HepG2 (cell line): ENCODE data around the gene GRB2. TPM values are rescaled to one million over a fixed set of nuclear protein-coding genes. Genes with fewer than 3 reads are reported as not detected.

Experiments used
- AFF4 ChIP-seq: sonication (generic); formaldehyde crosslinking; IDR thresholded peaks from 2 replicates; pipeline ENCODE4 v1.4.0; 2020; ENCODE audit warnings: missing genetic modification reagents
- ARID3A ChIP-seq: IDR thresholded peaks from 2 replicates; pipeline ENCODE4 v1.6.1; 2012; ENCODE audit warnings: low read depth, low read length, improper control_type of control experiment
- CHD2 ChIP-seq: IDR thresholded peaks from 2 replicates; pipeline ENCODE4 v1.6.1; 2011; ENCODE audit warnings: low read depth, low read length, improper control_type of control experiment
- CREB3 ChIP-seq: sonication (generic); formaldehyde crosslinking; IDR thresholded peaks from 2 replicates; pipeline ENCODE4 v1.5.0; 2020; ENCODE audit warnings: missing genetic modification reagents
- FOXJ3 ChIP-seq: sonication (generic); formaldehyde crosslinking; IDR thresholded peaks from 2 replicates; pipeline ENCODE4 v1.4.0; 2020; ENCODE audit warnings: missing genetic modification reagents, mild to moderate bottlenecking, borderline replicate concordance
- HNF1B ChIP-seq: sonication (generic); formaldehyde crosslinking; IDR thresholded peaks from 2 replicates; pipeline ENCODE4 v1.5.1; 2020; ENCODE audit warnings: mild to moderate bottlenecking, moderate library complexity, missing genetic modification reagents
- IKZF4 ChIP-seq: sonication (generic); formaldehyde crosslinking; IDR thresholded peaks from 2 replicates; pipeline ENCODE4 v1.5.1; 2020; ENCODE audit warnings: borderline replicate concordance, mild to moderate bottlenecking, low read depth, missing genetic modification reagents; ENCODE audit errors: not compliant biosample characterization
- KAT2B ChIP-seq: fragments of 150-350 bp; IDR thresholded peaks from 2 replicates; pipeline ENCODE4 v1.6.1; 2014; ENCODE audit warnings: low read depth, low read length, borderline replicate concordance
- MED1 ChIP-seq: sonication (generic); formaldehyde crosslinking; IDR thresholded peaks from 2 replicates; pipeline ENCODE4 v1.4.0; 2020; ENCODE audit warnings: missing genetic modification reagents
- NR1H2 ChIP-seq: sonication (generic); formaldehyde crosslinking; IDR thresholded peaks from 2 replicates; pipeline ENCODE4 v1.8.1; 2022; ENCODE audit warnings: low read depth, missing genetic modification reagents, borderline replicate concordance
- RELA ChIP-seq: sonication (generic); formaldehyde crosslinking; IDR thresholded peaks from 2 replicates; pipeline ENCODE4 v1.4.0; 2020; ENCODE audit warnings: missing genetic modification reagents
- SKI ChIP-seq: fragments of 450-650 bp; IDR thresholded peaks from one replicate; pipeline ENCODE4 v1.6.1; 2018; ENCODE audit warnings: mild to moderate bottlenecking; ENCODE audit not compliant: partially characterized antibody
- TAF1 ChIP-seq: sonication (generic); formaldehyde crosslinking; IDR thresholded peaks from 2 replicates; pipeline ENCODE4 v1.4.0; 2020; ENCODE audit warnings: missing genetic modification reagents
- TRIM24 ChIP-seq: sonication (generic); formaldehyde crosslinking; IDR thresholded peaks from 2 replicates; pipeline ENCODE4 v1.8.0; 2022; ENCODE audit warnings: mild to moderate bottlenecking, missing genetic modification reagents
- ZMAT5 ChIP-seq: sonication (generic); formaldehyde crosslinking; IDR thresholded peaks from 2 replicates; pipeline ENCODE4 v1.5.0; 2020; ENCODE audit warnings: mild to moderate bottlenecking, low read depth, missing genetic modification reagents, borderline replicate concordance
- ZNF121 ChIP-seq: sonication (generic); formaldehyde crosslinking; IDR thresholded peaks from 2 replicates; pipeline ENCODE4 v1.5.0; 2020; ENCODE audit warnings: mild to moderate bottlenecking, missing genetic modification reagents
- ZNF326 ChIP-seq: sonication (generic); formaldehyde crosslinking; IDR thresholded peaks from 2 replicates; pipeline ENCODE4 v1.4.0; 2020; ENCODE audit warnings: missing genetic modification reagents, borderline replicate concordance
- ZNF414 ChIP-seq: sonication (generic); formaldehyde crosslinking; IDR thresholded peaks from 2 replicates; pipeline ENCODE4 v1.5.0; 2020; ENCODE audit warnings: missing genetic modification reagents
- ZNF607 ChIP-seq: sonication (generic); formaldehyde crosslinking; IDR thresholded peaks from 2 replicates; pipeline ENCODE4 v1.5.1; 2020; ENCODE audit warnings: missing genetic modification reagents, mild to moderate bottlenecking, borderline replicate concordance
- polyA plus RNA-seq, 8 experiments: library from polyadenylated mRNA; depleted of rRNA in 3 of 8; stranded (reverse) in 7 of 8; unstranded in 1 of 8; fragments of >200 nt; fragmentation: Illumina TruSeq in 4 of 8; extraction: Trizol in 4 of 8; gene quantifications; 2 replicates each; pipeline versions ENCODE4 v1.2.1 to v1.2.3, GENCODE V29; 2011 to 2016; ENCODE audit warnings: low read depth in 4 of 8, missing spikeins in 1 of 8, mixed read lengths in 1 of 8; ENCODE audit not compliant: insufficient read depth in 1 of 8
- total RNA-seq, 5 experiments: library from RNA; depleted of rRNA; stranded (reverse); fragments of >200 nt; fragmentation: Illumina TruSeq; extraction: Trizol; gene quantifications; 2 replicates each; pipeline ENCODE4 v1.2.3, GENCODE V29; 2016; ENCODE audit warnings: low read depth in 1 of 5

Gene GRB2
- total and polyA plus RNA-seq, 2 of the 13 experiments (the other 11 are each of a cell fraction or from before 2014, with no cell fraction given) = 84.6 to 92.3 TPM

GRCh38 chr17:75289115-75289831 lies 116.2 kb downstream of the GRB2 start, which contains the start of gene SLC25A19 (continued):
- TF ChIP-seq HNF1B (CRISPR knock-in tag) (peak; percentile 79; the same call in 1 of the 2 replicates), SKI (peak; percentile 71), ZMAT5 (CRISPR knock-in tag) (no peak), ZNF121 (CRISPR knock-in tag) (no peak), AFF4 (no peak), RELA (CRISPR knock-in tag) (peak; percentile 44; the same call in 1 of the 2 replicates), KAT2B (no peak), ZNF607 (CRISPR knock-in tag) (peak; percentile 89), FOXJ3 (CRISPR knock-in tag) (peak; percentile 45; the same call in 1 of the 2 replicates), TRIM24 (CRISPR knock-in tag) (no peak), MED1 (peak; percentile 64), ZNF414 (peak; percentile 52; the same call in 1 of the 2 replicates), IKZF4 (CRISPR knock-in tag) (peak; percentile 29), ZNF326 (CRISPR knock-in tag) (no peak), NR1H2 (CRISPR knock-in tag) (no peak; the same call in 1 of the 2 replicates), ARID3A (peak; percentile 39; the same call in 1 of the 2 replicates), TAF1 (CRISPR knock-in tag) (peak; percentile 90), CREB3 (CRISPR knock-in tag) (no peak), CHD2 (peak; percentile 80)
